ENCODE measurements around the gene TOPBP1.

- no peak for TF ChIP-seq CTCF (IDR thresholded peaks at IDR 0.05; ENCODE audit: low read depth, low read length)
- no peak for TF ChIP-seq EZH2phosphoT487 (IDR thresholded peaks at IDR 0.05; ENCODE audit: low read depth)
Measured at GRCh38 chr3:133699903-133700302, 38.2 kb upstream of the TOPBP1 start.
